Osteoblast (primary cell): ENCODE measurements around the gene PTGDR. TPM values are rescaled to one million over a fixed set of nuclear protein-coding genes. Genes with fewer than 3 reads are reported as not detected.

ENCODE experiments used
- DNase-seq: peaks from one replicate; pipeline ENCODE4 v3.0.0; 2011; ENCODE audit warnings: low spot score, mixed read lengths; ENCODE audit not compliant: insufficient read length; ENCODE audit errors: missing footprints
- H2AFZ ChIP-seq: 2 replicates; pipeline ENCODE4 v1.6.0; 2011; ENCODE audit warnings: mild to moderate bottlenecking, low read length
- H3K27ac ChIP-seq: 2 replicates; pipeline ENCODE4 v1.5.1; 2011; ENCODE audit warnings: mild to moderate bottlenecking, low read depth, low read length, moderate library complexity
- H3K27me3 ChIP-seq: 2 replicates; pipeline ENCODE4 v1.6.0; 2012; ENCODE audit warnings: mild to moderate bottlenecking, control low read depth, inconsistent platforms, low read length, moderate library complexity; ENCODE audit not compliant: insufficient read depth
- H3K36me3 ChIP-seq: 2 replicates; pipeline ENCODE4 v1.5.1; 2011; ENCODE audit warnings: mild to moderate bottlenecking, low read length, control low read depth, moderate library complexity; ENCODE audit not compliant: insufficient read depth
- H3K4me1 ChIP-seq: 2 replicates; pipeline ENCODE4 v1.5.1; 2011; ENCODE audit warnings: mild to moderate bottlenecking, low read length, control low read depth, moderate library complexity; ENCODE audit not compliant: insufficient read depth
- H3K4me2 ChIP-seq: 2 replicates; pipeline ENCODE4 v1.6.0; 2011; ENCODE audit warnings: mild to moderate bottlenecking, low read length; ENCODE audit not compliant: insufficient read depth
- H3K4me3 ChIP-seq: fragments of 200-600 bp; sonication (generic); 3 replicates; pipeline ENCODE4 v1.5.1; 2012; ENCODE audit warnings: mild to moderate bottlenecking, low read length, inconsistent platforms; ENCODE audit not compliant: insufficient read depth
- H3K79me2 ChIP-seq: 2 replicates; pipeline ENCODE4 v1.6.0; 2012; ENCODE audit warnings: mild to moderate bottlenecking, low read length, control low read depth, inconsistent platforms; ENCODE audit not compliant: insufficient read depth
- H3K9me3 ChIP-seq: 2 replicates; pipeline ENCODE4 v1.5.1; 2011; ENCODE audit warnings: low read depth, low read length, control low read depth
- H4K20me1 ChIP-seq: 2 replicates; pipeline ENCODE4 v1.6.0; 2012; ENCODE audit warnings: mild to moderate bottlenecking, low read length, control low read depth; ENCODE audit not compliant: insufficient read depth
- CTCF ChIP-seq: IDR thresholded peaks from 2 replicates; pipeline ENCODE4 v1.5.1; 2011; ENCODE audit warnings: mild to moderate bottlenecking, low read depth, low read length, moderate library complexity; ENCODE audit errors: extremely low read depth
- total RNA-seq: library from RNA; depleted of rRNA; stranded (reverse); fragments of >200 nt; gene quantifications from 2 replicates; pipeline ENCODE4 v1.2.3, GENCODE V29; 2012

The PTGDR gene
- total RNA-seq, 1 donor, result 1.4 TPM

DNA sequence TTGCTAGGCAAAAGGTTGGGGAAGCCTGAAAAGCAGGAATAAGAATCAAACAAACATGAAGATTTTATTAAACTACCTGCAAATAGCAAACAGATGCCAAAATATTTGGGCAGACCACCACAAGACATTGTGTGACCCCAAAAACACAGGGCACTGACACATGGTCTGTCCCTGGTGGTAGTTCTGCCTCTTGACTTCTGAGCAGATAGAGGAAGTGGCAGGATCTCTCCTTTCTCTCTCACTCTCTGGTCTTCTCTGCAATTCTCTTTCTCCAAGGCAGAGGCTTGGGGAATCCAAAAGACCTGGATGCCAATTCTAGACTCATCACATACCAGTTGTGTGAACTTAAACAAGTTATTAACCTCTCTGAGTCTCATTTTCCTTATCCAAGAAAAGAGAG lies 4.3 kb upstream of the PTGDR start:
- H3K4me3 ChIP-seq, result no peak overlapping the region
- H3K9me3 ChIP-seq, result no peaks in the 10 kb centered on the region
- no peak overlapping the region for H2AFZ ChIP-seq
- H3K27ac ChIP-seq, result no peak overlapping the region
- H3K4me2 ChIP-seq, result no peak overlapping the region
- TF ChIP-seq CTCF, result no peak
- no peak for DNase-seq
- H3K36me3 ChIP-seq, result no peaks in the 10 kb centered on the region
- no peaks in the 10 kb centered on the region for H3K79me2 ChIP-seq
- peaks cover 23% of the 10 kb centered on the region for H3K4me1 ChIP-seq
- H4K20me1 ChIP-seq, result peaks cover 6% of the 10 kb centered on the region
- peaks cover 4% of the 10 kb centered on the region for H3K27me3 ChIP-seq

DNA sequence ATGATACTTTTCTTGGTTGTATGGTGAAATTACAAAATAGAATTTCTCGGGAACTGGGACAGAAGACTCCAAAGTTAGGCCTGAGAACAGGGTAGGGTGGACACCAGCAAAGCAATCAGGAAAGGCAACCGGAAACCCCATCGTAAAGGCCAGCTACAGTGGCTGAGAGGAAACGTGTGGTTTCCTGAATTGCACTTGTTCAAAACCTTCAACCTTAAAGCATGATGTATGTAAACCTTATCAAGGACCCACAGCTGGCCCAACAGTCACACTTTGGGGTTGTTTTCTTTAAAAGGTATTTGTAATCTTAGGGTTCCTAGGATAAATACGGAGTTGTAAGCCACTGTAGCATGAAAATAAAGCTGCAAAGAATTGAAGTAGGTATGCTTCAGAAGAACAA lies 2.2 kb upstream of the PTGDR start:
- H3K9me3 ChIP-seq, result no peaks in the 10 kb centered on the region
- peaks cover 19% of the 10 kb centered on the region for H3K27me3 ChIP-seq

DNA sequence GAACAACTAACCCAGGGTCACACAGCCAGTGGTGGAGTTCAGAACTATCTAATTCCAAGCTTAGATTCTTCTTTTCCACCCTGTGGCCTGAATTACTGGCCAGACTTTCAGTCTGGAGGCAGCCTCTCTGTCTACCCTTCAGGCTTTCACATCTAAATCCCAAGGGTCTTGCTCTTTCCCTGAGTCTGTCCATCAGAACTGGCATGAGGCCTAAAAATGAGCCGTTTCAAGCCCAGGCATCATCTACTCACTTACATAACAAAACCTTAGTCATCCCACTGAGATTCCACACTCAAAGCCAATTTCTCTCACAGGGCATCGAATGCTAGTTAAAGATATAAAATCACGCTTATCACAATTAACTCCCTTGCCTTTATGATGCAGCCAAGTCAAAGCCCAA lies 1.3 kb upstream of the PTGDR start:
- peak overlapping the region; percentile 67 for H3K4me3 ChIP-seq
- peaks cover 31% of the 10 kb centered on the region for H3K4me1 ChIP-seq
- DNase-seq, result peak; percentile 92
- peak overlapping the region; percentile 83 for H3K4me2 ChIP-seq
- peaks cover 19% of the 10 kb centered on the region for H3K27me3 ChIP-seq
- peak overlapping the region; percentile 74 for H2AFZ ChIP-seq
- H4K20me1 ChIP-seq, result peaks cover 6% of the 10 kb centered on the region
- H3K79me2 ChIP-seq, result no peaks in the 10 kb centered on the region
- TF ChIP-seq CTCF, result no peak
- no peaks in the 10 kb centered on the region for H3K9me3 ChIP-seq
- H3K36me3 ChIP-seq, result no peaks in the 10 kb centered on the region
- peak overlapping the region; percentile 89 for H3K27ac ChIP-seq

More for the DNA sequence above, 2.2 kb upstream of the PTGDR start:
- H3K36me3 ChIP-seq, result no peaks in the 10 kb centered on the region
- H4K20me1 ChIP-seq, result peaks cover 6% of the 10 kb centered on the region
- H3K4me2 ChIP-seq, result no peak overlapping the region
- DNase-seq, result no peak
- H3K27ac ChIP-seq, result no peak overlapping the region
- no peak overlapping the region for H3K4me3 ChIP-seq
- H3K4me1 ChIP-seq, result peaks cover 31% of the 10 kb centered on the region
- TF ChIP-seq CTCF, result no peak
- H3K79me2 ChIP-seq, result no peaks in the 10 kb centered on the region
- no peak overlapping the region for H2AFZ ChIP-seq

GRCh38 chr14:52266782-52267181 lies 716 bp upstream of the PTGDR start:
- Histone ChIP-seq H4K20me1 (peaks cover 6% of the 10 kb centered on the region), H3K4me1 (peaks cover 31% of the 10 kb centered on the region), H3K4me2 (peak overlapping the region; percentile 83), H3K27ac (peak overlapping the region; percentile 89), H3K79me2 (no peaks in the 10 kb centered on the region), H3K9me3 (no peaks in the 10 kb centered on the region), H2AFZ (peak overlapping the region; percentile 74), H3K36me3 (no peaks in the 10 kb centered on the region), H3K4me3 (peak overlapping the region; percentile 67), H3K27me3 (peaks cover 19% of the 10 kb centered on the region)
- no peak for TF ChIP-seq CTCF
- peak; percentile 92 for DNase-seq
